GM19351 (cell line): Measurements from ENCODE around the gene MYO15A.

Source experiments
- ATAC-seq: cut with Tn5 transposase; IDR thresholded peaks from one replicate; pipeline ENCODE4 v1.9.1; 2021; ENCODE audit warnings: mild to moderate bottlenecking, moderate library complexity; ENCODE audit not compliant: unreplicated experiment

The MYO15A gene

DNA sequence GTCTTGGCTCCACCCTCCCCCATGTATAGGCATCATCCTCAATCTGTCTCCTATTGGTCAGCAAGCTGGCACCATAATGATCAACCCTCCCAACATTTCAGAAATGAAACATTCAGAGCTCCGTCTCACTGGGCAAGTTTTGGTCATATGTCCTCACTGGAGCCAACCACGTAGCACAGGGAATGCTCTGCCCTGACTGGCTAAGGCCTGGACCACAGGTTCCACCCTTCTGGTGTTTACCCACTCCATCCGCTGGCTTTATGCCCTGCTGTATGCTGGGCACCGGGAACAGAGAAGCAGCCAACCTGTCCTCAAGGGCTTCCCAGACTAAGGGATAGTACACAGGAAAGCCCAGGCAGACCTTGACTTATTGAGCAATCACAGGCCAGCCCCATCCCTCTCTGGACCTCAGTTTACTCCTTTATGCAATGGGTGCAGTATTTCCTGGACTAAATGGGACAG is 20.5 kb downstream of the MYO15A start:
- ATAC-seq, result no peak

DNA sequence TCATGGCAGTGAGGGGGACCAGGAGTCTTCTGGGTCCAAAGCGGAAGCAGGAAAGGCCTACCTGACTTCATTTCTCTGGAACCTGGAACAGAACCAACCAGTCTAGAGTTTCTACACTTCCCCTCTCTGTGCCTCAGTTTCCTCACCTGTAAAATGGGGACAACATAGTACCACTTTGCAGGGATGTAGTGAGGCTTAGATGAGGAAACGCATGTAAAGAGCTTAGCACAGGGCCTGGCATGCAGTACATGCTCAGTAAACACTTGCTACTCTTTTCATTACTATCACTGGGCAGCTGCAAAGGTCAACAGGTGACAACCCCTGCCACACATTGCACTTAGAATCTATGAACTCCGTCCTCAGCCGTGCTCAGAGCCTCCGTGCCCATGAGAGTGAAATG is 24.2 kb downstream of the MYO15A start:
- ATAC-seq, result no peak

GRCh38 chr17:18136357-18136756 is 27.8 kb downstream of the MYO15A start:
- ATAC-seq, result no peak

- ATAC-seq, result no peak
These were observed 29.7 kb downstream of the MYO15A start for GRCh38 chr17:18138065-18138749.

- no peak for ATAC-seq
These were observed 30.5 kb downstream of the MYO15A start for GRCh38 chr17:18139092-18139491.

DNA sequence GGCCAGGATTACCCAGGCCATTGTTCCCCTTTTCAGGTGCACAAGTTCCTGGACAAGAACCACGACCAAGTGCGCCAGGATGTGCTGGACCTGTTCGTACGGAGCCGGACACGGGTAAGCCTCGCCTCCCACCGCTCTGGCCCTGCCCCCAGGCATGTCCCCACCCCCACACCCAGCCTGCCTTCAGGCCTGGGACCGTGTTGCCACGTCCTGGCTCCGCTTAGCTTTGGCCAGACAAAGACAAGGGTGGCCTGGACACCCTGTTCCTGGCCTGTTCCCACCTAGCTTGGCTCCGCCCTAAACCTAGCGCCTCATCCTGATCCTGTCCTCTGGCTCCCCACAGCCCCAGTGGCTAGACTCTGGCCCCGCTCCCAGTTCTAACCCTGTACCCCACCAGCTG is 30.9 kb downstream of the MYO15A start:
- no peak for ATAC-seq

DNA sequence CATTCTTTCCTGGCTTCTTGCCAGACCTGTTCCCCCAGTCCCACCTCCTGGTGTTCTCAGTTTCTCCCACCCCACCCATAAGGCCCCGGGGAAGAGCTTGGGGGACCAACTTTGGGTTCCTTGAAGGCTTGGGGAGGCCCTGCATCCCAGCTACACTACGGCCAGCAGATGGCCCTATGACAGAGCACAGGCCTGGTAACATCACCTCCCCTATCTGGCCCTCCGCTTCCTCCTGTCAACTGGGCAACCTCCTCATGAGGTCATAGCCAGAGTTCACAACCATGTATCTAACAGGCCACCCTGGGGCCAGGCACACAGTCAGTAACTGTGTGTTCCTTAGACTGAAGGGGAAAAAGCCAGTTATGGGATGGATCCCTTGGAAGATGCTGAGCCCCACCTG is 31.4 kb downstream of the MYO15A start:
- ATAC-seq, result no peak

GRCh38 chr17:18140648-18141047 is 32.1 kb downstream of the MYO15A start:
- ATAC-seq, result no peak

DNA sequence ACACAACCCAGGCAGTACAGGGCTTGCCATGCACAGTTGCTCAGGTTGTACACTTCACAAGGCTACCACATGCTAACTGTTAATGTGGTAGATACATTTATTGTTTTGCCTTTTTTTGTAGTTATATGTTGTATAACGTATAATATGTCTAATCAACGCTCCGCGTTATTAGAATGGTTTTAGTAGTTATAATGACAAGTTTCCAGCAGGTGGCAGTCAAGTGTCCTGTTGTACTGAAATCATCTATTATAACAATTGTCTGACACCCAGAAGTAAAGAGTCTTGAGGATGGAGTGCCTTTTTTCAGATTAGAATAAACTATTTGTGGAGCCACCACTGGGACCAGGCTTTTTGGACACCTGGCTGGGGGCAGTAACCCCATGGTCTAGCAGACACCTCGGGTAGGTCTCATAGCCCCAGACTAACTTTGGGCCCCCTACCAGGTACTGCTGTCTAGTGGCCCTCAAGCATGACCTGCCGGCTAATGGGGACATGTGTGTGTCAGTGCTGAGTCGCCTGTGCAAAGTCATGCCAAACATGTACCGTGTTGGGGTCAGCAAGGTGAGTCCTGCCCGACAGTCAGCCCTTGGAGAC is 32.8 kb downstream of the MYO15A start:
- no peak for ATAC-seq

GRCh38 chr17:18142417-18142816 is 33.9 kb downstream of the MYO15A start:
- ATAC-seq, result no peak

DNA sequence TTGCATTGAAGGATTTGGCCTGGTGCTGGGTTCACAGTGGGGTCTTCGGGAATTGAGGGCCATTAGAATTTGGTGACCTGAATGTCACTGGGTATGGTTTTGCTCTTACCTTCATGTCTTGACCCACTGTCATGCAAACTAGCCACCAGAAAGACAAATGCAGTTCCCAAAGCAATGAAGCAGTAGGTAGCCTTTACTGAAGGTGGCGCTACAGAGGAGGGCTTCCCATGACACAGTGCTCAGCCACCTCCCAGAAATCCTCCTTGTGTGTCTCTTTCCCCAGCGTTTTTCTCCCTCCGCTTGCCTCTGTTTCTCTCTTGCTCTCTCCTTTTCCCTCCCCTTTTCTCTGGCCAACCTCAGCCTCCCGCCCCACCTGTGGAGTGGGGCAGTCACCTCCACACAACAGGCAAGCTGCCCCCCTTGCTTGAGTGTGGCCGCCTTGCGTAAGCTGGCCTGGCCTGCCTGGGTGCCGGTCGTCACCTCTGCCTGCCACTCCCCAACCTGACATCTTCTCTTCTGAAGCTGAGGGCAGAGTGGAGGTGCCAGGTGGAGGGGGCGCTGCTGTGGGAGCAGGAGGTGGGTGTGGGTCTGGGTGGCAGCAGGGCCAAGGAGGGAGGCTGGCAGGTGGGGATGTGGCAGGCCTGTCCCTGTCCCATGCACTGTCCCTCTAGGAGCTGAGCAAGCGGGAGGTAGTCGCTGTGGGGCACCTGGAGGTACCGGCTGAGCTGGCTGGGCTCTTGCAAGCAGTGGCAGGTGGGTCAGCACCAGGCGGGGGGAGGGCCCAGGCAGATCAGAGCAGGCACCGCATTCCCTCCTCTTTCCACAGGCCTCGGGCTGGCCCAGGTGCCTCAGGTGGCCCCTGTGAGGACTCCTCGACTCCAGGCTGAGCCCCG is 34.7 kb downstream of the MYO15A start:
- ATAC-seq, result no peak

DNA sequence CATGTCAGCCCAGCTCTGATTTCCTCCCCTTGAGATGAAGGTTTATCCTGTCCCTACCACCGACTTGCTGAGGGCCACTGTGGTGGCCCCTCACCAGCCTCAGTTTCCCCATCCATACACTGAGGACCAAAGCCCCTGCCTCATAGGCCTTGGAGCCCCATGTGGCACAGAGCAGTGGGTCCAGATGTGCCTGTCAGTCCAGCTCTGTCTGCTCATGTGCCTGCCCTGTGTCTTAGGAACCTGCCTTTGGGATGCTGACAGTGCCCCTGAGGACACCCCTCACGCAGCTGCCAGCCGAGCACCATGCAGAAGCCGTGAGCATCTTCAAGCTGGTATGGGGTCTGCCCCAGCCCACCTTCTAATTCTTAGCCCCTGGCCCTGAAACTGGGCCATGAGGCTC is 35.7 kb downstream of the MYO15A start:
- ATAC-seq, result no peak

- ATAC-seq, result no peak
These were observed 36.3 kb downstream of the MYO15A start for GRCh38 chr17:18144855-18145254.

DNA sequence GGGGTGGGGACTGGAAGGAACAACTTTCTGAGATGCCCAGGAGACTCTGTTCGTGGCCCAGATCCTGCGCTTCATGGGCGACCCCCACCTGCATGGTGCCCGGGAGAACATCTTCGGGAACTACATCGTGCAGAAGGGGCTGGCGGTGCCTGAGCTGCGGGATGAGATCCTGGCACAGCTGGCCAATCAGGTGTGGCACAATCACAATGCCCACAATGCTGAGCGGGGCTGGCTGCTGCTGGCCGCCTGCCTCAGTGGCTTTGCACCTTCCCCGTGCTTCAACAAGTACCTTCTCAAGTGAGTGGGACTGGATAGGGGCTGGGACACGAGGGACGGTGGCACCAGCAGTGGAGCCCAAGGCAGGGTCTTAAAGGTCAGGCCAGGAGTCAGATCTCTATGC is 37.3 kb downstream of the MYO15A start:
- ATAC-seq, result no peak

DNA sequence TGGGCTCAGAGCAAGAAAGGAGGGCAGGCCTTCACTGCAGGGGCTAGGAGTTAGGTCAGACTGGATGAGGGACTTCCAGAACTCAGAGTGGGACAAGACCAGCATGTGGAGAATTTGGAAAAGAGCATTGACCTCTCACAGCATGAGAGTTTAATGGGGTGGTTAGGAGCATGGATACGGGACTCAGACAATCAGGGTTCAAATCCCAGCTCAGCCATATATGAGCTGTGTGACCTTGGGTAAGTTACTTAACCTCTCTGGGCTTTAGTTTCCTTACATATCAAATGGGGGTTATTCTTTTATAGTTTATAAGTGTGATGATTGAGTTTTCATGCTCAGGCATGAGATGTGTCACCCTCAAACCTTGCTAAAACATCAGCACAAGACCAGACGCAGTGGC is 37.7 kb downstream of the MYO15A start:
- no peak for ATAC-seq

DNA sequence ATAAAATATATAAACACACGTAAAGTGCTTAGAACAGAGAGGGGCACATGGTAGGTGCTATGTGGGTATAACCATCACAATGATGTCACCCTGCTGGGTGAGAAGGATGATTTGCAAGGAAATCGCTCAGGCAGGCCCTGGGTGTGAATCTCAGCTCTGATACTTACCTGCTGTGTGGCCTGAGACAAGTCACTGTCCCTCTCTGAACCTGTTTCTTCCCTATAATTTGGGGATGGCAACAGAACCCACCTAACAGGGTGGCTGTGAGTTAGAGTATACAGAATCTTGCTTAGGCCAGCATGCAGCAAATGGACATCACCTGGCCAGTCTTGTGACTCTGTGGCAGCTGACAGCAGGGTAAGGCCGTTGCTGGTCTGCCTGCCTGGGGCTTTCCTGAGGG is 38.4 kb downstream of the MYO15A start:
- ATAC-seq, result no peak

- no peak for ATAC-seq
These were observed 40.0 kb downstream of the MYO15A start for GRCh38 chr17:18148586-18148985.

DNA sequence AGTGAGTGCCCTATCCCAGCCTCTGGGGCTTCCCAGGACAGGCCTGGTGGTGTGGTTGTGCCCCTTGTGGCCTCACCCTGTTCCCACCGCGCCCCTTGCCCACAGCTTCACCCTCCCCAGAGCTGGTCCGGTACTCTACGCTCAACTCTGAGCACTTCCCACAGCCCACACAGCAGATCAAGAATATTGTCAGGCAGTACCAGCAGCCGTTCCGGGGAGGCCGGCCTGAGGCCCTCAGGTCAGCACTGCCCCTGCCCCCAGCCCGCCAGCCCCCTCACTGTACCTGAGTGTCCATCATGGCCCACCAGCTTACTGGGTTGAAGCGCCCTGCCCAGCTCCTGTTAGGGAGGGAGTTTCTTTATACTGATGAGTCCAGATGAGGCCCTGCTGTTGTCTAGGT is 42.7 kb downstream of the MYO15A start:
- no peak for ATAC-seq

DNA sequence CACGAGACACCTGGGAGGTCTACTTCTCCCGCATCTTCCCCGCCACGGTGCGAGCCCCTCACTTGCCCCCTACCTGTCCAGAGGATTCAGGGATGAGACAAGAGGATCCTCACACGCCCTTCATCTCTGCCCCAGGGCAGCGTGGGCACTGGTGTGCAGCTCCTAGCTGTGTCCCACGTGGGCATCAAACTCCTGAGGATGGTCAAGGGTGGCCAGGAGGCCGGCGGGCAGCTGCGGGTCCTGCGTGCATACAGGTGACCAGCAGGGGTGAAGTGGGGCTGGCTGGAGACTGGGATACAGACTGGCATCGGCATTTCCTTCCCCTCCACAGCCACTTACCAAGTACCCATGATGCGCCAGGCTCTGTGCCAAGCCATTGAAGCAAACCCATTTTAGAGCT is 46.6 kb downstream of the MYO15A start:
- no peak for ATAC-seq

- ATAC-seq, result no peak
These were observed 47.8 kb downstream of the MYO15A start for GRCh38 chr17:18156171-18156975.

DNA sequence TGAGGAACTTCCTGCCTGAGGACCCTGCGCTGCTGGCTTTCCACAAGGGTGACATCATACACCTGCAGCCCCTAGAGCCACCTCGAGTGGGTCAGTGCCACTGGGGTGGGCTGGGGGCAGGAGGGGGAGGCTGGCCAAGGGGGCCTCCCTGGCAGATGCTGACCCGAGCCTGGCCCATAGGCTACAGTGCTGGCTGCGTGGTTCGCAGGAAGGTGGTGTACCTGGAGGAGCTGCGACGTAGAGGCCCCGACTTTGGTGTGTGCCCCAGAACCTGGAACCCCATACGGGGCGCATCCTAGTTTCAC is 48.4 kb downstream of the MYO15A start:
- ATAC-seq, result no peak
